Trophoblast cell (in vitro differentiated cells and primary cell): ENCODE results near the gene SLC1A7.

Experiments
- DNase-seq, 2 donors: peaks; one replicate each; pipeline ENCODE4 v3.0.0-alpha.2; 2016
- H2AFZ ChIP-seq: 2 replicates; pipeline ENCODE4 v1.6.1; 2013; ENCODE audit warnings: low read length, moderate library complexity, mild to moderate bottlenecking; ENCODE audit not compliant: insufficient read depth, poor library complexity
- H2AK5ac ChIP-seq: 2 replicates; pipeline ENCODE4 v1.6.1; 2013; ENCODE audit warnings: mild to moderate bottlenecking, low read length
- H2BK120ac ChIP-seq: 2 replicates; pipeline ENCODE4 v1.6.1; 2013; ENCODE audit warnings: low read length, mild to moderate bottlenecking, moderate library complexity; ENCODE audit not compliant: insufficient read depth, poor library complexity
- H2BK12ac ChIP-seq: 2 replicates; pipeline ENCODE4 v1.6.1; 2013; ENCODE audit warnings: mild to moderate bottlenecking, low read length, moderate library complexity
- H2BK5ac ChIP-seq: 2 replicates; pipeline ENCODE4 v1.6.1; 2013; ENCODE audit warnings: low read length, low read depth, moderate library complexity, mild to moderate bottlenecking; ENCODE audit not compliant: poor library complexity
- H3K14ac ChIP-seq: 2 replicates; pipeline ENCODE4 v1.6.1; 2013; ENCODE audit warnings: mild to moderate bottlenecking, low read length
- H3K18ac ChIP-seq: 2 replicates; pipeline ENCODE4 v1.6.1; 2013; ENCODE audit warnings: mild to moderate bottlenecking, low read length
- H3K23ac ChIP-seq: 2 replicates; pipeline ENCODE4 v1.6.1; 2013; ENCODE audit warnings: low read length
- H3K27ac ChIP-seq: 2 replicates; pipeline ENCODE4 v1.5.1; 2013; ENCODE audit warnings: low read depth, mild to moderate bottlenecking, inconsistent platforms, low read length, moderate library complexity
- H3K27me3 ChIP-seq: 2 replicates; pipeline ENCODE4 v1.6.1; 2013; ENCODE audit warnings: inconsistent platforms, mild to moderate bottlenecking, low read length, moderate library complexity; ENCODE audit not compliant: insufficient read depth
- H3K36me3 ChIP-seq, 2 experiments: 1 replicate in 1 of 2; 2 replicates in 1 of 2; pipeline ENCODE4 v1.6.1; 2013; ENCODE audit warnings: low read length in 2 of 2, mild to moderate bottlenecking in 2 of 2, moderate library complexity in 1 of 2; ENCODE audit not compliant: insufficient read depth in 2 of 2, control insufficient read depth in 1 of 2
- H3K4ac ChIP-seq: 2 replicates; pipeline ENCODE4 v1.6.1; 2013; ENCODE audit warnings: low read depth, mild to moderate bottlenecking, low read length, moderate library complexity
- H3K4me1 ChIP-seq, 2 experiments: 1 replicate in 1 of 2; 2 replicates in 1 of 2; pipeline ENCODE4 v1.6.1; 2013; ENCODE audit warnings: low read length in 2 of 2, mild to moderate bottlenecking in 2 of 2, moderate library complexity in 1 of 2; ENCODE audit not compliant: insufficient read depth in 2 of 2, control insufficient read depth in 1 of 2
- H3K4me2 ChIP-seq: 2 replicates; pipeline ENCODE4 v1.6.1; 2013; ENCODE audit warnings: inconsistent platforms, mild to moderate bottlenecking, low read length, moderate library complexity
- H3K4me3 ChIP-seq: 2 replicates; pipeline ENCODE4 v1.5.1; 2013; ENCODE audit warnings: mild to moderate bottlenecking, low read depth, low read length, inconsistent platforms
- H3K79me1 ChIP-seq: one replicate; pipeline ENCODE4 v1.6.1; 2013; ENCODE audit warnings: low read length
- H3K79me2 ChIP-seq: 2 replicates; pipeline ENCODE4 v1.6.1; 2013; ENCODE audit warnings: low read length, mild to moderate bottlenecking; ENCODE audit not compliant: control insufficient read depth, insufficient read depth, poor library complexity
- H3K9ac ChIP-seq: 2 replicates; pipeline ENCODE4 v1.6.1; 2013; ENCODE audit warnings: mild to moderate bottlenecking, low read length
- H3K9me3 ChIP-seq: 2 replicates; pipeline ENCODE4 v1.6.1; 2013; ENCODE audit warnings: low read depth, mild to moderate bottlenecking, control low read depth, inconsistent platforms, low read length; ENCODE audit not compliant: insufficient read depth
- H4K12ac ChIP-seq: 2 replicates; pipeline ENCODE4 v1.6.1; 2013; ENCODE audit warnings: low read depth, mild to moderate bottlenecking, low read length, moderate library complexity
- H4K8ac ChIP-seq: 2 replicates; pipeline ENCODE4 v1.6.1; 2013; ENCODE audit warnings: low read depth, mild to moderate bottlenecking, low read length, moderate library complexity
- H4K91ac ChIP-seq: one replicate; pipeline ENCODE4 v1.6.1; 2013; ENCODE audit warnings: low read depth, mild to moderate bottlenecking, low read length, moderate library complexity
- WGBS: extraction: QIAGEN DNeasy Blood & Tissue Kit; methylation state at CpG from one replicate; pipeline ENCODE4 v1.1.7; 2013; ENCODE audit warnings: missing lambda C conversion rate; ENCODE audit not compliant: insufficient read length, insufficient coverage; ENCODE audit errors: extremely low coverage; 5-methylcytosine and 5-hydroxymethylcytosine counted together

SLC1A7 gene

DNA sequence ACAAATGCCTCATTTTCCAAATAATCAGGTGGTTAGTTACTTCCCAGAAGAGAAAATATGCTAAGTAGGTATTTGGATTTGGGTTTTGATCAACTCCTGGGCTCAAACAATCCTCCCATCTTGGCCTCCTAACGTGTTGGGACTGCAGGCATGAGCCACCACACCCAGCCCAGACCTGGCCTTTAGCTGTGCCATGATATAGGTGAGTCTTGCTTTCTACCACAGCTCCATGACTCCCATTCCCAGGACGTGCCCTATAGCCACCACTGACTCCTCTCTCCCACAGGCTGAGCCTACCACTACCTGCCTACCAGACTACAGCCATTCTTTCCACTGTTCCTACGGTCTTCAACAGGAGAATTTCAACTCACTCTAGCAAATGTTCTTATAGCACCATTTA lies 1.8 kb upstream of the SLC1A7 start:
- no CpG with 5 or more reads among the region's 3 CpGs for WGBS
- no peak for DNase-seq
- Histone ChIP-seq H3K79me1 (peaks cover 8% of the 10 kb centered on the region), H2AK5ac (no peak overlapping the region), H2BK5ac (no peak overlapping the region), H4K91ac (no peak overlapping the region), H2BK120ac (no peak overlapping the region), H3K4me1 (peaks cover 10 to 11% of the 10 kb centered on the region in 2 experiments), H4K12ac (no peak overlapping the region), H3K9ac (no peak overlapping the region), H3K36me3 (no peaks in the 10 kb centered on the region), H3K9me3 (no peaks in the 10 kb centered on the region), H3K27me3 (no peaks in the 10 kb centered on the region), H4K8ac (no peak overlapping the region), H3K4me3 (no peak overlapping the region), H3K23ac (no peak overlapping the region), H2BK12ac (no peak overlapping the region), H3K14ac (no peak overlapping the region), H3K79me2 (no peaks in the 10 kb centered on the region), H3K4ac (no peak overlapping the region), H3K27ac (no peak overlapping the region), H2AFZ (no peak overlapping the region), H3K18ac (no peak overlapping the region), H3K4me2 (no peak overlapping the region)

DNA sequence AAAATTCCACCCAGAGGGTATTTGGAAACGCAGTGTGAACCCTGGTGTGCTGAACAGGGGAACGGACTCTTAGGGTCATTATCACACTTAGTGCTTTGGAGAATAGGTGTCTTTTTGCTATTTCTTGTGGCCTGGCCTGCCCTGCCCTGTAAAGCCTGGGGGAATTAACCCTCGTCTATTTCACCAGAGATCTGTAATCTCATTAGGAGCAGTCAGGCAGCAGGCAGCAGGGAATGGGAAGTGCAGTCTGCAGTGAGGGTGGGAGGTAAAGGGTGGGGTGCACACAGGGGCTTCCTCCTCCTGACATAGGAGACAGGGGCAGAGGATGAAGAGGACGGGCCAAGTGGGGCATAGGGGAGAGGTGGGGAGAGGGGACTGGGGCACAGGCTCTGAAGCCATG lies 1.1 kb upstream of the SLC1A7 start:
- no peak overlapping the region for H3K27ac ChIP-seq
- whole genome bisulfite sequencing = no CpG with 5 or more reads among the region's 4 CpGs
- no peak overlapping the region for H3K18ac ChIP-seq
- H3K27me3 ChIP-seq = no peaks in the 10 kb centered on the region
- H3K79me1 ChIP-seq = peaks cover 8% of the 10 kb centered on the region
- no peak overlapping the region for H2AK5ac ChIP-seq
- no peak overlapping the region for H2BK120ac ChIP-seq
- H4K8ac ChIP-seq = no peak overlapping the region
- no peak for DNase-seq
- no peaks in the 10 kb centered on the region for H3K9me3 ChIP-seq
- H3K4ac ChIP-seq = no peak overlapping the region
- no peak overlapping the region for H4K91ac ChIP-seq
- no peak overlapping the region for H3K4me2 ChIP-seq
- H3K4me1 ChIP-seq = peaks cover 10 to 11% of the 10 kb centered on the region in 2 experiments
- H3K36me3 ChIP-seq = no peaks in the 10 kb centered on the region
- no peak overlapping the region for H3K4me3 ChIP-seq
- H3K14ac ChIP-seq = no peak overlapping the region
- no peak overlapping the region for H2BK5ac ChIP-seq
- H3K9ac ChIP-seq = no peak overlapping the region
- H4K12ac ChIP-seq = no peak overlapping the region
- H3K79me2 ChIP-seq = no peaks in the 10 kb centered on the region
- no peak overlapping the region for H2BK12ac ChIP-seq
- no peak overlapping the region for H3K23ac ChIP-seq
- H2AFZ ChIP-seq = no peak overlapping the region

DNA sequence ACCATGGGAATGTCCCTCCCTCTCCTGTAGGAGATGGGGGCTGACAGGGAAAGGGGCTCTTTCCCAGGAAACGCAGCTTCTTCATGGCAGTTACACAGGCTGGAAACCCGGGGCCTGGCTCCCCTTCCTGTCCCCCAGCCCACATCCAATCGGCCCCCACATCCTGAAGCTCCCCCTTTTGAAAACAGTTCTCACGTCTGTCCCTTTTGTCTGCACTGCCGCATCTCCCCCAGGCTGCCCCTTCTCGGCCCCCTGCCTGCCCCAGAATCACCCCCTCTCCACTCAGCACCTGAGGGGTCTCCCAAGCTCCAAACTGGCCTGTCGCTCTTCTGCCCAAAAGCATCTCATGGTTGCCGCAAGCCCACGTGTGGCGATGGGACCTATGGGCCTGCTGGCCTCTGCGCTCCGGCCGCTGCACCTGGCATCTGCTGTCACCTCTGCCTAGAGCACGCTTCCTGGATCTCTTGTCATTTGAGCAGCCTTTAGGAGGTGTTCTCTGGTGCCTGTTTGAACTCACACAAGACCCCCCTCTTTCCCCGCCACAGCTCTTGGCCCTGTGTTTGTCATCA lies 867 bp downstream of the SLC1A7 start:
- no peak for DNase-seq
- WGBS = no CpG with 5 or more reads among the region's 15 CpGs
- H3K4me3 ChIP-seq = no peak overlapping the region
- H3K14ac ChIP-seq = no peak overlapping the region
- peak overlapping the region; percentile 15 for H2AK5ac ChIP-seq
- peaks cover 7% of the 10 kb centered on the region for H3K79me1 ChIP-seq
- H3K9me3 ChIP-seq = no peaks in the 10 kb centered on the region
- no peak overlapping the region for H2BK5ac ChIP-seq
- H3K18ac ChIP-seq = no peak overlapping the region
- H3K36me3 ChIP-seq = no peaks in the 10 kb centered on the region
- H4K12ac ChIP-seq = no peak overlapping the region
- no peak overlapping the region for H2BK120ac ChIP-seq
- H3K4me1 ChIP-seq = peaks cover 9% of the 10 kb centered on the region in 2 experiments
- no peak overlapping the region for H3K27ac ChIP-seq
- H3K23ac ChIP-seq = no peak overlapping the region
- no peak overlapping the region for H2BK12ac ChIP-seq
- no peak overlapping the region for H3K9ac ChIP-seq
- no peak overlapping the region for H4K91ac ChIP-seq
- H3K79me2 ChIP-seq = no peaks in the 10 kb centered on the region
- no peak overlapping the region for H4K8ac ChIP-seq
- no peaks in the 10 kb centered on the region for H3K27me3 ChIP-seq
- H2AFZ ChIP-seq = no peak overlapping the region
- no peak overlapping the region for H3K4me2 ChIP-seq
- H3K4ac ChIP-seq = no peak overlapping the region

DNA sequence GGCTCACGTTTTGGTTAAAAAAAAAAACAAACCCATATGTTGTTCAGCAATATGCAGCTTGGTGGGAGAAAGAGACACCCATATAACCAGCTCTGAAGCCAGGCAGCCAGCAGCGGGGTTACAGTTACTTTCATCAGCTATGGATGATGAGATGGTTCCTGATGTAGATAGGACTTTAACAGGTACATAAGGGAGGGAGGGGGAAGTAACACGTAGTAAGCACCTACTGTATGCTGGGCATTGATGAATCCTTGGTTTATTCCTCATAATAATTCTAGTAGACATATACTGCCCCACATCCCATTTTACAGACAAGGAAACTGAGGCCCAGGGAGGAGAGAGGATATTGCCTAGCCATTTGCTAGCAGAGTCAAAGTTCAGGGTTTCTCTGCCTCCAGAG lies 2.0 kb downstream of the SLC1A7 start:
- no CpG with 5 or more reads among the region's 3 CpGs for WGBS
- no peak overlapping the region for H3K9ac ChIP-seq

More for the DNA sequence above, 2.0 kb downstream of the SLC1A7 start:
- Histone ChIP-seq H3K9me3 (no peaks in the 10 kb centered on the region), H4K91ac (no peak overlapping the region), H3K4me1 (peaks cover 0 to under 1% of the 10 kb centered on the region in 2 experiments), H3K27me3 (no peaks in the 10 kb centered on the region), H3K4me2 (no peak overlapping the region), H3K18ac (no peak overlapping the region), H3K79me2 (no peaks in the 10 kb centered on the region), H2BK5ac (no peak overlapping the region), H3K79me1 (no peaks in the 10 kb centered on the region), H4K12ac (no peak overlapping the region), H2AK5ac (no peak overlapping the region), H2BK12ac (no peak overlapping the region), H3K14ac (no peak overlapping the region), H3K4me3 (no peak overlapping the region), H3K36me3 (no peaks in the 10 kb centered on the region), H2AFZ (no peak overlapping the region), H3K4ac (no peak overlapping the region), H3K27ac (no peak overlapping the region), H4K8ac (no peak overlapping the region), H3K23ac (no peak overlapping the region), H2BK120ac (no peak overlapping the region)
- DNase-seq = no peak
